Measurements from ENCODE around the gene GDAP1L1. TPM values are rescaled to one million over a fixed set of nuclear protein-coding genes. Genes with fewer than 3 reads are reported as not detected.
A peak's percentile ranks its signal among the peaks of the same experiment; 100 is the strongest.
"Not testable (repeated sequence)": the region's sequence is repeated elsewhere in the genome, so short reads cannot be mapped to it uniquely, and the experiment has no call there.

GDAP1L1 gene
- total RNA-seq, 1 experiment from 2014 or later, result not detected

DNA sequence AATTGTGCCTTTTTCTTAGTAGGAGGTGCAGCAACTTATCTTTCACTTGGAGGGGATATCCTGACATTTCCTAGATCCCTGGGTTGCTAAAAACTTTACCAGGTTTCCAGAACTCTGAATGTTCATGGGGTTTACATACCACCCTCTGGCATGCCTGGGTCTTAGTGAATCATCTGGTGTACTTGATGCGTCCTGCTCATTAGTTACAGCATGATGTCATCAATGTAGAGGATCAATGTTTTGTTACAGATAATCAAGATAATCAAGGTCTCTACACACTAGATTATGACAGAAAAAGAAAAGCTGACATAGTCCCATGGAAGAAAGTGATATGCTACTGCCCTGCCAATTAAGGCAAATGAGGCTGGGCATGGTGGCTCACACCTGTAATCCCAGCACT lies 36.9 kb downstream of the GDAP1L1 start:
- no peak overlapping the region for H3K27ac ChIP-seq
- no peak for DNase-seq (ENCODE audit: low read depth in 1 of 2, low spot score in 2 of 2)

DNA sequence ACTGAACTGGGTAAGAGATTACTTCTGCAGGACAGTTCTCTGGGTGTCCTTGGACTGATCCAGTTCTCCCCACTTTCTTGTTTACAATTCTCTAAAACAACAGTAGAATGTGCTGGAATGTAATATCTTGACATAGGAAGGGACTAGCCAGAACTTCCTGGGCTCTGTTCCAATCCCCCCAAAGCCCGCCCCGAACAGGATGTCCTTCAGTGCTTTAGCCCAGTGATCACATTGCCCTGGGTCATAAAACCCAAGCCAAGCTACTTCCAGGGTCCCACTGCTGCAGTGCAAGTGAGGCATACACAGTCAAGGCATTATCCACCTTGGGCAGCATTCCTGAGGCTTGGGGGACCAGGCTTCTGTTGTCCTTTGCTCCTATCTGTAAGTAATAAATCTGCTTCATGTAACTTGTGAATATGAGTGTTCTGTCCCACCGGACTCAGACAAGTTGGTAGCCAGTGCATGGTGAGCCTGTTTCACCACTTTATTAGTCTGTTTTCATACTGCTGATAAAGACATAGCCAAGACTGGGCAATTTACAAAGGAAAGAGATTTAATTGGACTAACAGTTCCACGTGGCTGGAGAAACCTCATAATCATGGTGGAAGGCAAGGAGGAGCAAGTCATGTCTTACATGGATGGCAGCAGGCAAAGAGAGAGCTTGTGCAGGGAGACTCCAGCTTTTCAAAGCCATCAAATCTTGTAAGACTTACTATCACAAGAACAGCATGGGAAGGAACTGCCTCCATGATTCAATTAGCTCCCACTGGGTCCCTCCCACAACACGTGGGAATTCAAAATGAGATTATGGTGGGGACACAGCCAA lies 40.4 kb downstream of the GDAP1L1 start:
- Histone ChIP-seq H3K4me3 (no peak overlapping the region), H3K36me3 (no peaks in the 10 kb centered on the region), H3K9me3 (replicated peaks) (no peaks in the 10 kb centered on the region), H3K4me1 (replicated peaks) (no peaks in the 10 kb centered on the region), H3K27ac (no peak overlapping the region), H3K27me3 (replicated peaks) (no peaks in the 10 kb centered on the region)
- no peak for DNase-seq (ENCODE audit: low read depth in 1 of 2, low spot score in 2 of 2)

More for the DNA sequence above, 36.9 kb downstream of the GDAP1L1 start:
- no peaks in the 10 kb centered on the region for H3K9me3 ChIP-seq (replicated peaks)
- no peak overlapping the region for H3K4me3 ChIP-seq
- no peaks in the 10 kb centered on the region for H3K27me3 ChIP-seq (replicated peaks)
- H3K36me3 ChIP-seq, result no peaks in the 10 kb centered on the region
- H3K4me1 ChIP-seq (replicated peaks), result peaks cover 9% of the 10 kb centered on the region

DNA sequence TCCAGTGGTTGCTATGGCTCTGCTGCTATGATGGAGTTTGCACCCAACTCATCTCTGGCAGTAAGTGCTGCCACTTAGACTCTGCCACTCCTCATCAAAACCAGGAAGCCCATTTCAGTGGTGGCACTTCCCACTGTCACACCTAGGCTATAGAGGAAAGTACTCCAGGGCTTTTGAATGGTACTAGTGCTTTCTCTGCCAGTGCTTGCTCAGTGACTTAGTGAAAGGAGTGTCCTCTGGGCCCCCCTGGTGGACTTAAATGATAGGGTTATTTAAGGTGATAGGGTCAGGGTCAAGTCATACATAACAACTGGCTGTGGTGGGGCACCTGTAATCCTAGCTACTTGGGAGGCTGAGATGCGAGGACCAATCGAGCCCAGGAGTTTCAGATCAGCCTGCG lies 41.1 kb downstream of the GDAP1L1 start:
- no peaks in the 10 kb centered on the region for H3K9me3 ChIP-seq (replicated peaks)
- no peaks in the 10 kb centered on the region for H3K36me3 ChIP-seq
- no peak for DNase-seq (ENCODE audit: low read depth in 1 of 2, low spot score in 2 of 2)
- H3K27ac ChIP-seq, result no peak overlapping the region
- no peaks in the 10 kb centered on the region for H3K27me3 ChIP-seq (replicated peaks)
- H3K4me3 ChIP-seq, result no peak overlapping the region
- no peaks in the 10 kb centered on the region for H3K4me1 ChIP-seq (replicated peaks)

DNA sequence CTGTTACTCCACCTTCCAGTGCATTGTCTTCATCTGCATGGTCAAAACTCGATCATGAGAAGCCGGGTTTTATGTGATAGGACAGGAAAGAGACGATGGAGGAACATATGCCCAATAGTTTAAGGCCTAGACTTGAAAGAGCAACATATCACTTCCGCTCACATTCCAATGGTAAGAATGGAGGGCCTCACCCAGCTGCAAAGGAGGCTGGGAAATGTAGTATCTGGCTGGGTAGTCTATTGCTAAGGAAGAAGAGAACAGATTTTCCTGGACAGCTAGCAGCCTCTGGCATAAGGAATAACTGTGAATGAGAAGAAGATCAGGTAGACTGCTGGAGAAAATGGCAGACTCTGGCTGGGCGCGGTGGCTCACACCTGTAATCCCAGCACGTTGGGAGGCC lies 44.6 kb downstream of the GDAP1L1 start:
- Histone ChIP-seq H3K9me3 (replicated peaks) (no peaks in the 10 kb centered on the region), H3K27me3 (replicated peaks) (no peaks in the 10 kb centered on the region), H3K4me1 (replicated peaks) (no peaks in the 10 kb centered on the region), H3K4me3 (no peak overlapping the region), H3K36me3 (no peaks in the 10 kb centered on the region), H3K27ac (no peak overlapping the region)
- DNase-seq (ENCODE audit: low read depth in 1 of 2, low spot score in 2 of 2), result no peak

DNA sequence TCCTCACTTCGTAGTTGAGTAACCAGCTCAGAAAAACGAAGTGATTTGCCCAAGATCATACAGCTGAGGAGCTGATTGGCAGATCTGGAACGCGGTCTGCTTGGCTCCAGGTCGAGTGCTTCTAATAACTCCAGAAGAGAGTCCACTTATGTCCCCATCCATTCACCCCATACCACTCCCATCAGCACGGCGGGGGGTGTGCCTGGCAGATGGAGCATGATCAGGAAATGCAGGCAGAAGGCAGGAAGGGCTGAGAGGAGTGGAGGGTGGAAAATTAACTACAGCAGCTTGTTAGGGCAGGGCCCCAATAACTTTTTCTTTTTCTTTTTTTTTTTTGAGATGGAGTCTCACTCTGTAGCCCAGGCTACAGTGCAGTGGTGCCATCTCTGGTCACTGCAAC lies 48.9 kb downstream of the GDAP1L1 start:
- no peak overlapping the region for H3K4me3 ChIP-seq
- H3K27ac ChIP-seq, result no peak overlapping the region
- DNase-seq (ENCODE audit: low read depth in 1 of 2, low spot score in 2 of 2), result no peak
- H3K36me3 ChIP-seq, result no peaks in the 10 kb centered on the region
- no peaks in the 10 kb centered on the region for H3K9me3 ChIP-seq (replicated peaks)
- no peaks in the 10 kb centered on the region for H3K4me1 ChIP-seq (replicated peaks)
- H3K27me3 ChIP-seq (replicated peaks), result no peaks in the 10 kb centered on the region

DNA sequence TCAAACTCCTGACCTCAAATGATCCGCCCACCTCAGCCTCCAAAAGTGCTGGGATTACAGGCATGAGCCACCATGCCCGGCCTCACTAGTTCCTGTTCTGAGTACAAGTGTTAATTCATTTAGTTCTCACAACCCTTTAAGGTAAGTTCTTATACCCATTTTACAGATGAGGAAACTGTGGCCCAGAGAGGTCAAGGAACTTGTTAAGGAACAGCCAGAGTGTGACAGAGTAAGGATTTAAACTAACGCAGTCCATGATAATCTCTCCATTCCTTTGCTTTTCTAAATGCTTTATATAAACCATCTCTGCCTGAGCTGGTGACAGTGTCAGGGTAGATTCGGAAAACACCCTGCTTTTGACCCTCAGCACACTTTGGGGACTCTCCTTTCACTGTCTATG lies 50.6 kb downstream of the GDAP1L1 start:
- Histone ChIP-seq H3K27ac (no peak overlapping the region), H3K9me3 (replicated peaks) (no peaks in the 10 kb centered on the region), H3K4me3 (no peak overlapping the region), H3K27me3 (replicated peaks) (no peaks in the 10 kb centered on the region), H3K4me1 (replicated peaks) (no peaks in the 10 kb centered on the region), H3K36me3 (no peaks in the 10 kb centered on the region)
- DNase-seq (ENCODE audit: low read depth in 1 of 2, low spot score in 2 of 2), result no peak

DNA sequence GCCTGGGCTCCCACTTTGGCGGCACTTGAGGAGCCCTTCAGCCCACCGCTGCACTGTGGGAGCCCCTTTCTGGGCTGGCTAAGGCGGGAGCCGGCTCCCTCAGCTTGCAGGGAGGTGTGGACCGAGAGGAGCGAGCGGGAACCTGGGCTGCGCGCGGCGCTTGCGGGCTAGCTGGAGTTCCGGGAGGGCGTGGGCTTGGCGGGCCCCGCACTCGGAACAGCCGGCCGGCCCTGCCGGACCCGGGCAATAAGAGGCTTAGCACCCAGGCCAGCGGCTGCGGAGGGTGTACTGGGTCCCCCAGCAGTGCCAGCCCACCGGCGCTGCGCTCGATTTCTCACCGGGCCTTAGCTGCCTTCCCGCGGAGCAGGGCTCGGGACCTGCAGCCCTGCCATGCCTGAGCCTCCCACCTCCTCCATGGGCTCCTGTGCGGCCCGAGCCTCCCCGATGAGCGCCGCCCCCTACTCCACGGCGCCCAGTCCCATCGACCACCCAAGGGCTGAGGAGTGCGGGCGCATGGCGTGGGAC lies 52.0 kb downstream of the GDAP1L1 start:
- DNase-seq (ENCODE audit: low read depth in 1 of 2, low spot score in 2 of 2); H3K27ac ChIP-seq; H3K9me3 ChIP-seq (replicated peaks): not testable (repeated sequence)

DNA sequence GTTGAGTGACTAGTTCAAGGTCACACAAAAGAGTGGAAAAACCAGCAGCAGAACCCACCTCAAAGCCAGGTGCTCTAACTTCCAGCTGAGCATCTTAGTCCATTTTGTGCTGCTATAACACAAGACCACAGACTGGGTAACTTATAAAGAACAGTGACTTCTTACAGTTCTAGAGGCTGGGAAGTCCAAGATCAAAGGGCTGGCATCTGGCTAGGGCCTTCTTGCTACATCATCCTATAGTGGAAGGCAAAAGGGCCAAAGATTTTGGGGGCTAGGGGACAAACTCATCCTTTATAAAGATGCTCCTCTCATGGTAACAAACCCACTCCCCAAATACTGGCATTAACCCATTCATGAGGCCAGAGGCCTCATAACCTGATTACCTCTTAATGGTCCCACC lies 54.2 kb downstream of the GDAP1L1 start:
- no peaks in the 10 kb centered on the region for H3K27me3 ChIP-seq (replicated peaks)
- no peaks in the 10 kb centered on the region for H3K9me3 ChIP-seq (replicated peaks)
- DNase-seq (ENCODE audit: low read depth in 1 of 2, low spot score in 2 of 2), result no peak
- no peaks in the 10 kb centered on the region for H3K4me1 ChIP-seq (replicated peaks)
- no peak overlapping the region for H3K4me3 ChIP-seq
- H3K36me3 ChIP-seq, result no peaks in the 10 kb centered on the region
- no peak overlapping the region for H3K27ac ChIP-seq

More for the DNA sequence above, 52.0 kb downstream of the GDAP1L1 start:
- not testable (repeated sequence) for H3K4me3 ChIP-seq; H3K36me3 ChIP-seq; H3K4me1 ChIP-seq (replicated peaks); H3K27me3 ChIP-seq (replicated peaks)

DNA sequence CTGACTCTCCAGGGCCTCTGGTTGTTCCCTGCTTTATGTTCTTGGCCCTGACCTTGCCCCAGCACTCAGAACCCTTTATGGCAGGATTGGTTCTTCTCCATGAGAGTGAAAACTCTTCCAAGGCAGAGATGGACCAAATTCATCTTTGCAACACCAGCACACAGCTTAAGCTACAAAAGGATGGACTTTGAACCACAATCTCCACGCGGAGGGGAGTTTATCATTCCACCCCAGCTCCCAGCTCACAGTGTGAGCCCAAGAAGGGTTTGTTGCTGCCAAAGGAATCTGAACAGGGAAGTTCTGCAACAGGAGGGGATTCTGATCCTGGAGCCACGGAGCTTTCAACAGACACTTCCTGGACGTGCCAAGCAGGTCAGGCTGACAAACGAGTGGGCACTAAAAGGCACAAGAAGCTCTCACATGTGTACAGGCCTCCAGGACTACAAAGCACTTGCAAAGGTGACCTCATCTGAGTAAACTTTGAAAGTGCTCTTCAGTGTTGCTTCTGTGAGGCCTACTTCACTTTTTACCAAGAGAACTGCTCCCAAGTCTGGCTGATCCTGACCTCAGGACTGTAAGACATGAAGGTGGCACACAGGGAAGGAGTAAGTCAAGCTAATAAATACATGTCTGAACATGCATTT lies 55.0 kb downstream of the GDAP1L1 start:
- Histone ChIP-seq H3K4me1 (replicated peaks) (no peaks in the 10 kb centered on the region), H3K9me3 (replicated peaks) (no peaks in the 10 kb centered on the region), H3K36me3 (no peaks in the 10 kb centered on the region), H3K27ac (no peak overlapping the region), H3K4me3 (no peak overlapping the region), H3K27me3 (replicated peaks) (no peaks in the 10 kb centered on the region)
- no peak for DNase-seq (ENCODE audit: low read depth in 1 of 2, low spot score in 2 of 2)

DNA sequence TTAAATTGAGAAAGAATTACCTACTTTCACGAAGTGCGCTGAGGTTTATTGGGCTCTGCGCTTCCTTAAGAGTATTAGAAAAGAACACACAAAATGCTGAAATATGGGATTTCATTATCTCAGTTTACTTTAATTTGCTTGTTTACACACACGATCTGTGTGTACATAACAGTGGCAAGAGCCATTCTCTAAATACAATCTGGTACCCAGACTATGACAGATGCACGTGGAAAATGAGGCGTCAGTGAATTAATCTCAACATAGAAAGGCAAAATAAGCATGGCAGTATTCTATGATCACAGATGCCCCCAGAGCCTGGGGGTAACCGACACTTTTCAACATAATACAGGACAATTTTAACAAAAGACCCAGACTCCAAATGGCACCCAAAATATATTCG lies 55.6 kb downstream of the GDAP1L1 start:
- H3K4me1 ChIP-seq (replicated peaks), result no peaks in the 10 kb centered on the region

DNA sequence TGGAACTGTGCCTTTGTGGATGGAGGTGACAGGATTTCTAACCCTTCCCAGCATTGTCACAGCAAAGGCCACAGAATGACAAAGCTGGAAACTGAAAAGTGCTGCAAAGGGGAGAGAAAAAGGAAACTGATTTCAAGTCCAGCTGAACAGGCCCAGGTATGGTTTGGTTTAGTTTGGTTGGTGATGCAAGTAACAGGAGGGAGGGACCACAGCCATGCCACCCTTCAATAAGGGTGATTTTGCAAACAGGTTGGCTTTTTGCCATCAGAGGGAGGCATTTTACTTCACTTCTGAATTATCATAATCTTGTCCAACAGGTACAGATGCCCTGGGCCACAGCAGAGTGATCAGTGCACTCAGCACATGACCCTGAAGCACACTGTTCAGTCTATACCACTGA lies 57.3 kb downstream of the GDAP1L1 start:
- Histone ChIP-seq H3K36me3 (no peaks in the 10 kb centered on the region), H3K9me3 (replicated peaks) (no peaks in the 10 kb centered on the region), H3K4me1 (replicated peaks) (no peaks in the 10 kb centered on the region), H3K27me3 (replicated peaks) (no peaks in the 10 kb centered on the region), H3K27ac (no peak overlapping the region), H3K4me3 (no peak overlapping the region)
- DNase-seq (ENCODE audit: low read depth in 1 of 2, low spot score in 2 of 2), result no peak

More for the DNA sequence above, 55.6 kb downstream of the GDAP1L1 start:
- Histone ChIP-seq H3K4me3 (no peak overlapping the region), H3K9me3 (replicated peaks) (no peaks in the 10 kb centered on the region), H3K27ac (no peak overlapping the region), H3K36me3 (no peaks in the 10 kb centered on the region), H3K27me3 (replicated peaks) (no peaks in the 10 kb centered on the region)
- DNase-seq (ENCODE audit: low read depth in 1 of 2, low spot score in 2 of 2), result no peak

DNA sequence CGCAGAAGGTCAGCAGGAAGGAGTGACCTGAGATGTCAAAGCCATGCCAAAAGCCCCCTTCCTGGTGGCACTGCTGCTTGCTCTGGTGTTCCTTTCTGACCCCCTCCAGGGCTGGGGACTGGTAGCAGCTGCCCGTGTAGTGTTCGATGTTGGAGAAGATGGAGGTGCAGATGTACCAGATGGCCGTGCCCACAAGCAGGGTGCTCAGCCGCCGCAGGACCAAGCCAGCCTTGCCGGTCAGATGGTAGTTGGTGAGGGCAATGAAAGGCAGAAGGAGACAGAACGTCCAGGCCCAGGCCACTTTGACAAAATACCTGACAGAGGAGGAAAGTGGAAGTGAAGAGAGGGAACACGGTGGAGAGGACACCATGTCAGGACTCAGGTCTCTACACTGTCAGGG lies 59.8 kb downstream of the GDAP1L1 start:
- Histone ChIP-seq H3K36me3 (peaks cover 4% of the 10 kb centered on the region), H3K27me3 (replicated peaks) (no peaks in the 10 kb centered on the region), H3K9me3 (replicated peaks) (no peaks in the 10 kb centered on the region), H3K27ac (no peak overlapping the region), H3K4me1 (replicated peaks) (peaks cover 10% of the 10 kb centered on the region), H3K4me3 (no peak overlapping the region)
- DNase-seq (ENCODE audit: low read depth in 1 of 2, low spot score in 2 of 2), result no peak

DNA sequence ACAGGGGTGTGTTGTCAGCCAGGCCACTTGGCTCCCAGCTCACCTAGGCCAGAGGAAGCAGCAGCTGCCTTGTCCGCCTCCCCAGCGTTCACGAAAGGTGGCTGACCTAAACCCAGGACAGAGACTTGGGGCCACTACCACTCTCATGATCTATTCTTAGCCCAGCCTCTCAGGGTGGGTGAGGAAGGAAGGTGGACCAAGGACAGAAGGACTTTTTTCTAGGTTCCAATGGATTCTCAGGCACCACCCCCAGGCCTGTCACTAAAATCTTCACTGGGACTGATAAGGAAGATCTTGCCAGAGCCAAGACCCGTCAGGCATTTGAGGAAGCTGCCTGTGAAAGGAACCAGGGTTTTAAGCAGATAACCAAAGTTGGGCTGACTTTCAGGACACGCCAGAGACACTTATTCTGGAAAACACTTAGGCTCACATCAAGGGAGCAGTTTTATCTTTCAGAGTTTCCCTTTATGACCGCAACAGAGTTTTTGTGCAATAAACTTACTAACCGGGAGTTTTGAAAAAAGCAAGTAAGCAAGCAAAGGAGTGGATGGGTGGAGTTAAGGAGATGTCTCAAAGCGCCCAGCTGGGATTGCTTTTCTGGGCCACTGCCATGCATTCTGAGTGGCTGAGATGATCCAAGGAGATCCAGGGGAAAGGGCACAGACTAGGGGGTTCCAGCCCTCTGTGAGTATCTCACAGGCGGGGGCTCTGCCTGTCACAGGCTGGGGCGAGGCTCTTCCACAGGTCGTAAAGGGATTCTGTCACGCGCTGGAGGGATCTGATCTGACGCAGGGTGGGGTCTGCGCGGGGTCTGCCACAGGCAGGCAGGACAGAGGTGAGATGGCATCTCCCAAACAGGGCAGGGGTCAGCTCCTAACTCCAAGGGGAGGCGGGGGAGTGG lies 62.9 kb downstream of the GDAP1L1 start:
- Histone ChIP-seq H3K27ac (no peak overlapping the region), H3K27me3 (replicated peaks) (no peaks in the 10 kb centered on the region), H3K4me1 (replicated peaks) (peaks cover 10% of the 10 kb centered on the region), H3K9me3 (replicated peaks) (no peaks in the 10 kb centered on the region), H3K36me3 (peaks cover 4% of the 10 kb centered on the region), H3K4me3 (peak overlapping the region; percentile 78)
- DNase-seq (ENCODE audit: low read depth in 1 of 2, low spot score in 2 of 2), result peak in 1 of 2 experiments; percentile 22

Measured in SJSA1 (cell line).